ENCODE results near the gene ITCH.

The ITCH gene

GRCh38 chr20:34559311-34560140, 196.5 kb downstream of the ITCH start:
- 94% methylated on average over 34 of the region's 43 CpGs for WGBS (ENCODE audit: insufficient coverage)
- no peak for DNase-seq
- Histone ChIP-seq H3K4me3 (ENCODE audit: control insufficient read depth in 1 of 7, extremely low read depth in 1 of 7, insufficient read depth in 4 of 7, low read depth in 2 of 7, low read length in 6 of 7) (no peak overlapping the region), H3K9me3 (ENCODE audit: control extremely low read depth in 1 of 5, control insufficient read depth in 4 of 5, insufficient read depth in 2 of 5, low read depth in 1 of 5, low read length in 4 of 5) (no peaks in the 10 kb centered on the region), H3K4me1 (ENCODE audit: control extremely low read depth in 1 of 4, control insufficient read depth in 4 of 4, insufficient read depth in 4 of 4, low read length in 3 of 4) (peaks cover 3 to 9% (median 7%) of the 10 kb centered on the region in 4 experiments), H3K36me3 (ENCODE audit: control insufficient read depth in 4 of 4, insufficient read depth in 4 of 4, low read length in 3 of 4) (peaks cover 0 to 4% (median 0%) of the 10 kb centered on the region in 4 experiments), H3K27me3 (replicated peaks in 2 of 5; ENCODE audit: control insufficient read depth in 4 of 5, insufficient read depth in 5 of 5, low read length in 4 of 5) (no peaks in the 10 kb centered on the region), H3K27ac (ENCODE audit: insufficient read depth in 1 of 2, low read depth in 1 of 2, low read length in 2 of 2, poor library complexity in 1 of 2, severe bottlenecking in 2 of 2) (no peak overlapping the region)
- POLR2A ChIA-PET: interaction anchor here (1.5 to 1.6 kb wide), 2 partner anchors 8 to 10 kb away, joined by 4 to 7 read pairs; no protein-coding TSS in a partner anchor
- CTCF ChIA-PET: interaction anchor here (1.0 to 2.0 kb wide), 5 partner anchors 8 to 149 kb away, joined by 3 to 5 read pairs (median 3); no protein-coding TSS in a partner anchor

GRCh38 chr20:34560141-34560523, 197.1 kb downstream of the ITCH start:
- POLR2A ChIA-PET: no interaction called here

GRCh38 chr20:34560614-34561013, 197.5 kb downstream of the ITCH start:
- H3K9me3 ChIP-seq (ENCODE audit: control extremely low read depth in 1 of 5, control insufficient read depth in 4 of 5, insufficient read depth in 2 of 5, low read depth in 1 of 5, low read length in 4 of 5): no peaks in the 10 kb centered on the region
- 97% methylated on average over 7 of the region's 7 CpGs for WGBS (ENCODE audit: insufficient coverage)
- DNase-seq: no peak

More at GRCh38 chr20:34560141-34560523, 197.1 kb downstream of the ITCH start:
- no peak overlapping the region for H3K27ac ChIP-seq (ENCODE audit: insufficient read depth in 1 of 2, low read depth in 1 of 2, low read length in 2 of 2, poor library complexity in 1 of 2, severe bottlenecking in 2 of 2)
- no peaks in the 10 kb centered on the region for H3K9me3 ChIP-seq (ENCODE audit: control extremely low read depth in 1 of 5, control insufficient read depth in 4 of 5, insufficient read depth in 2 of 5, low read depth in 1 of 5, low read length in 4 of 5)
- no peak for DNase-seq
- H3K4me3 ChIP-seq (ENCODE audit: control insufficient read depth in 1 of 7, extremely low read depth in 1 of 7, insufficient read depth in 4 of 7, low read depth in 2 of 7, low read length in 6 of 7): no peak overlapping the region
- H3K4me1 ChIP-seq (ENCODE audit: control extremely low read depth in 1 of 4, control insufficient read depth in 4 of 4, insufficient read depth in 4 of 4, low read length in 3 of 4): peaks cover 3 to 9% (median 7%) of the 10 kb centered on the region in 4 experiments
- no peaks in the 10 kb centered on the region for H3K27me3 ChIP-seq (replicated peaks in 2 of 5; ENCODE audit: control insufficient read depth in 4 of 5, insufficient read depth in 5 of 5, low read length in 4 of 5)
- CTCF ChIA-PET: interaction anchor here (1.2 kb wide), 1 partner anchor 10 kb away, joined by 3 read pairs; no protein-coding TSS in a partner anchor
- WGBS (ENCODE audit: insufficient coverage): 94% methylated on average over 12 of the region's 12 CpGs
- peaks cover 0 to 4% (median 0%) of the 10 kb centered on the region in 4 experiments for H3K36me3 ChIP-seq (ENCODE audit: control insufficient read depth in 4 of 4, insufficient read depth in 4 of 4, low read length in 3 of 4)

More at GRCh38 chr20:34560614-34561013, 197.5 kb downstream of the ITCH start:
- Histone ChIP-seq H3K27me3 (replicated peaks in 2 of 5; ENCODE audit: control insufficient read depth in 4 of 5, insufficient read depth in 5 of 5, low read length in 4 of 5) (no peaks in the 10 kb centered on the region), H3K4me3 (ENCODE audit: control insufficient read depth in 1 of 7, extremely low read depth in 1 of 7, insufficient read depth in 4 of 7, low read depth in 2 of 7, low read length in 6 of 7) (no peak overlapping the region), H3K27ac (ENCODE audit: insufficient read depth in 1 of 2, low read depth in 1 of 2, low read length in 2 of 2, poor library complexity in 1 of 2, severe bottlenecking in 2 of 2) (no peak overlapping the region), H3K36me3 (ENCODE audit: control insufficient read depth in 4 of 4, insufficient read depth in 4 of 4, low read length in 3 of 4) (peaks cover 0 to 6% (median under 1%) of the 10 kb centered on the region in 4 experiments), H3K4me1 (ENCODE audit: control extremely low read depth in 1 of 4, control insufficient read depth in 4 of 4, insufficient read depth in 4 of 4, low read length in 3 of 4) (peaks cover 3 to 9% (median 7%) of the 10 kb centered on the region in 4 experiments)
- ChIA-PET POLR2A (no interaction called here), CTCF (no interaction called here)

Data from common myeloid progenitor, CD34-positive (primary cell).